Endodermal cell (in vitro differentiated cells): ENCODE data around the gene TESPA1. TPM values are rescaled to one million over a fixed set of nuclear protein-coding genes. Genes with fewer than 3 reads are reported as not detected.

Source experiments
- DNase-seq: peaks from one replicate; pipeline ENCODE4 v3.0.0-alpha.2; 2017
- H3K27ac ChIP-seq: 2 replicates; pipeline ENCODE4 v1.5.1; 2013; ENCODE audit warnings: mild to moderate bottlenecking, low read depth, low read length, moderate library complexity
- H3K27me3 ChIP-seq: 2 replicates; pipeline ENCODE4 v1.6.1; 2013; ENCODE audit warnings: mild to moderate bottlenecking, low read length, moderate library complexity; ENCODE audit not compliant: insufficient read depth, control insufficient read depth, poor library complexity, severe bottlenecking
- H3K36me3 ChIP-seq: 2 replicates; pipeline ENCODE4 v1.7.0; 2013; ENCODE audit warnings: mild to moderate bottlenecking, low read length, moderate library complexity; ENCODE audit not compliant: control insufficient read depth, insufficient read depth
- H3K4me1 ChIP-seq: one replicate; pipeline ENCODE4 v1.7.0; 2013; ENCODE audit warnings: low read length; ENCODE audit not compliant: control insufficient read depth, insufficient read depth
- H3K4me3 ChIP-seq: 2 replicates; pipeline ENCODE4 v1.5.1; 2013; ENCODE audit warnings: mild to moderate bottlenecking, low read length, moderate library complexity
- H3K9ac ChIP-seq: 2 replicates; pipeline ENCODE4 v1.6.1; 2013; ENCODE audit warnings: mild to moderate bottlenecking, low read length, moderate library complexity; ENCODE audit not compliant: poor library complexity, severe bottlenecking; ENCODE audit errors: extremely low read depth
- H3K9me3 ChIP-seq: 2 replicates; pipeline ENCODE4 v1.6.1; 2013; ENCODE audit warnings: mild to moderate bottlenecking, low read length, moderate library complexity; ENCODE audit not compliant: control insufficient read depth
- H3K27ac Mint-ChIP-seq: 2 replicates; pipeline ENCODE4 v1.8.0; 2020; ENCODE audit warnings: mixed read lengths
- H3K27me3 Mint-ChIP-seq: 2 replicates; pipeline ENCODE4 v1.8.0; 2021; ENCODE audit warnings: mild to moderate bottlenecking, mixed read lengths; ENCODE audit not compliant: insufficient read depth
- H3K36me3 Mint-ChIP-seq: 2 replicates; pipeline ENCODE4 v1.8.0; 2020; ENCODE audit warnings: low read depth, mixed read lengths
- H3K4me1 Mint-ChIP-seq: 2 replicates; pipeline ENCODE4 v1.8.0; 2020; ENCODE audit warnings: mixed read lengths
- H3K4me3 Mint-ChIP-seq: 2 replicates; pipeline ENCODE4 v1.8.0; 2020; ENCODE audit warnings: mild to moderate bottlenecking, moderate library complexity, mixed read lengths
- H3K9me3 Mint-ChIP-seq: 2 replicates; pipeline ENCODE4 v1.8.0; 2020; ENCODE audit warnings: mild to moderate bottlenecking, mixed read lengths
- WGBS, 2 experiments: methylation state at CpG; one replicate each; pipeline versions ENCODE4 v1.1.5 to v1.1.7; 2013; ENCODE audit warnings: missing lambda C conversion rate in 2 of 2, mixed read lengths in 1 of 2; ENCODE audit not compliant: insufficient coverage in 1 of 2, insufficient read length in 1 of 2; 5-methylcytosine and 5-hydroxymethylcytosine counted together
- total RNA-seq, 2 donors: library from RNA; stranded (reverse); fragmentation: NEBNext Ultra II Directional in 1 of 2; extraction: Animal tissue kit (Norgen Biotek cat#: 25700) in 1 of 2; gene quantifications; 2 replicates in 1 of 2; 3 replicates in 1 of 2; pipeline ENCODE4 v1.2.1, GENCODE V29; 2021
- TF ChIP-seq, protein P1 (sequence below): fragments of 200-600 bp; sonication (generic); conservative IDR thresholded peaks from 2 replicates; pipeline ENCODE4 v1.5.0; 2021; ENCODE audit warnings: antibody characterized with exemption, mild to moderate bottlenecking

TESPA1 gene
- total RNA-seq, 2 donors from 2014 or later: not detected

DNA sequence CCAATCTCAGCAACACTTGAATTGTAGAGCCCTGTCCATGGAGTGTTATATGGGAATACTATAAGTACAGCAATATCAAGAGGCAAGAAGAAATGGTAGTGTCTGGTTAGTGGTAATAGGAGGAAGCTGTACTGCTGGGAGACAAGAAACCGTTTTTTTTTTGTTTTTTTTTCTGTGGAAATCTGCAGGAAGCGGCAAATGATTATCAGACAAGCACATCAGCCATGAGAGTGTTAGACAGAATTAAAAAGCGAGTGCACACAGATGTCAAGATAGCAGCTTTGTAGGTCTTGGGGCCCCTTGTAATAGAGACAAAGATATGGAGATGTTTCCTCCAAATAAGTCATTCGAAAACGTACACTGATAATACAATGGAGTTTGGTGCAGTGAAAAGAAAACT lies 6.7 kb downstream of the TESPA1 start:
- peaks cover 10% of the 10 kb centered on the region for H3K4me1 Mint-ChIP-seq
- H3K27ac Mint-ChIP-seq: no peak overlapping the region
- WGBS, 2 experiments: 91 to 96% methylated on average over 4 to 5 of the region's 5 CpGs
- H3K4me3 Mint-ChIP-seq: no peak overlapping the region
- TF ChIP-seq, protein P1, sequence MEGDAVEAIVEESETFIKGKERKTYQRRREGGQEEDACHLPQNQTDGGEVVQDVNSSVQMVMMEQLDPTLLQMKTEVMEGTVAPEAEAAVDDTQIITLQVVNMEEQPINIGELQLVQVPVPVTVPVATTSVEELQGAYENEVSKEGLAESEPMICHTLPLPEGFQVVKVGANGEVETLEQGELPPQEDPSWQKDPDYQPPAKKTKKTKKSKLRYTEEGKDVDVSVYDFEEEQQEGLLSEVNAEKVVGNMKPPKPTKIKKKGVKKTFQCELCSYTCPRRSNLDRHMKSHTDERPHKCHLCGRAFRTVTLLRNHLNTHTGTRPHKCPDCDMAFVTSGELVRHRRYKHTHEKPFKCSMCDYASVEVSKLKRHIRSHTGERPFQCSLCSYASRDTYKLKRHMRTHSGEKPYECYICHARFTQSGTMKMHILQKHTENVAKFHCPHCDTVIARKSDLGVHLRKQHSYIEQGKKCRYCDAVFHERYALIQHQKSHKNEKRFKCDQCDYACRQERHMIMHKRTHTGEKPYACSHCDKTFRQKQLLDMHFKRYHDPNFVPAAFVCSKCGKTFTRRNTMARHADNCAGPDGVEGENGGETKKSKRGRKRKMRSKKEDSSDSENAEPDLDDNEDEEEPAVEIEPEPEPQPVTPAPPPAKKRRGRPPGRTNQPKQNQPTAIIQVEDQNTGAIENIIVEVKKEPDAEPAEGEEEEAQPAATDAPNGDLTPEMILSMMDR: no peak
- H3K9me3 Mint-ChIP-seq: no peaks in the 10 kb centered on the region
- Histone ChIP-seq H3K9me3 (no peaks in the 10 kb centered on the region), H3K4me1 (no peaks in the 10 kb centered on the region), H3K9ac (no peak overlapping the region), H3K4me3 (no peak overlapping the region), H3K36me3 (no peaks in the 10 kb centered on the region), H3K27ac (no peak overlapping the region), H3K27me3 (no peaks in the 10 kb centered on the region)
- DNase-seq: no peak
- H3K36me3 Mint-ChIP-seq: no peaks in the 10 kb centered on the region
- peaks cover 2% of the 10 kb centered on the region for H3K27me3 Mint-ChIP-seq

DNA sequence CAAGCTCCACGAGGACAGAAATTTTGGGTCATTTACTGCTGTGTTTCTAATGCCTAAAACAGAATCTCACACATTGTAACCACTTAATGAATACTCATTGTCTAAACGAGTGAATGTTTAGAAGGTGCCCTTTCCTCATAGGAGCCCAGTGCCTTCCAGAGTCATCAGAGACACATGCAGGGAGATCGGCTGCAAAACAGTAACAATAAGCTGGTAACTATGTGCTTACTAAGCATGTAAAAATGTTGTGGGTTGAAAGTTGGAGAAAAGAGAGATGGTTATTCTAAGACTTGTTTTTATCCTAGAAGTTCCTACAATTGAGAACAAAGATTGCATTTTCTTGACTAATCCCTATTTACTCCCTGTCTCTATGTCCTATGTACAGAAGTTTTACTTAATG lies 7.4 kb downstream of the TESPA1 start:
- no peak overlapping the region for H3K4me3 ChIP-seq
- no peaks in the 10 kb centered on the region for H3K36me3 ChIP-seq
- no peak overlapping the region for H3K27ac ChIP-seq
- H3K9me3 Mint-ChIP-seq: no peaks in the 10 kb centered on the region
- no peak overlapping the region for H3K4me3 Mint-ChIP-seq
- no peaks in the 10 kb centered on the region for H3K36me3 Mint-ChIP-seq
- no peak for DNase-seq
- peaks cover 10% of the 10 kb centered on the region for H3K4me1 Mint-ChIP-seq
- H3K4me1 ChIP-seq: no peaks in the 10 kb centered on the region
- no peaks in the 10 kb centered on the region for H3K9me3 ChIP-seq
- no peaks in the 10 kb centered on the region for H3K27me3 ChIP-seq
- 59 to 76% methylated on average over 3 of the region's 3 CpGs for WGBS, 2 experiments
- no peak overlapping the region for H3K27ac Mint-ChIP-seq
- H3K9ac ChIP-seq: no peak overlapping the region
- TF ChIP-seq, protein P1: no peak
- peaks cover 2% of the 10 kb centered on the region for H3K27me3 Mint-ChIP-seq

DNA sequence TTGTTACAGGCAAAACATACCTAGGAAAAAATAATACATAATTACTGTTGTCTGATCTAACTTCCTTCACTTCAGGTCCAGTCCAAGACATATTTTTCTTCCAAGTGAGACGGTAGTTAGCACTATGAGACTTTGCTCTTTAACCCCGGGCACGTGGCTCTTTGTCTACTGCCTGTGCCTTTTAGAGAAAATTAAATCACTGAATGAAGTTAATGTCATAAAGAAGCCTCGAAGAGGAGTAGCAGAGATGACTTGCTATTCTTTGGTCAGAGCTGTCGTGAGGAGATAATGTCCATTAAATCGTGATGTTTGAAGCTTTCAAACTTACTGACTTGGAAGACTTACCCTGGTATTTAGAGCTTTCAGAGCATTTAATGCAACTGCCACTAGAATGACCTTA lies 8.7 kb downstream of the TESPA1 start:
- no peak overlapping the region for H3K4me3 Mint-ChIP-seq
- peaks cover 2% of the 10 kb centered on the region for H3K27me3 Mint-ChIP-seq
- no peaks in the 10 kb centered on the region for H3K36me3 ChIP-seq
- TF ChIP-seq, protein P1: no peak
- no peak overlapping the region for H3K27ac ChIP-seq
- H3K9me3 ChIP-seq: no peaks in the 10 kb centered on the region
- no peaks in the 10 kb centered on the region for H3K27me3 ChIP-seq
- H3K27ac Mint-ChIP-seq: no peak overlapping the region
- H3K4me3 ChIP-seq: no peak overlapping the region
- no peaks in the 10 kb centered on the region for H3K36me3 Mint-ChIP-seq
- no peaks in the 10 kb centered on the region for H3K4me1 ChIP-seq
- 86 to 93% methylated on average over 5 to 6 of the region's 6 CpGs for WGBS, 2 experiments
- H3K9me3 Mint-ChIP-seq: no peaks in the 10 kb centered on the region
- no peak for DNase-seq
- H3K9ac ChIP-seq: no peak overlapping the region
- peaks cover 10% of the 10 kb centered on the region for H3K4me1 Mint-ChIP-seq
